ENCODE results near the gene CTSE. TPM values are rescaled to one million over a fixed set of nuclear protein-coding genes. Genes with fewer than 3 reads are reported as not detected.
"Not testable (repeated sequence)": the region's sequence is repeated elsewhere in the genome, so short reads cannot be mapped to it uniquely, and the experiment has no call there.

Gene CTSE
- polyA plus RNA-seq, 6 donors from 2014 or later = not detected

DNA sequence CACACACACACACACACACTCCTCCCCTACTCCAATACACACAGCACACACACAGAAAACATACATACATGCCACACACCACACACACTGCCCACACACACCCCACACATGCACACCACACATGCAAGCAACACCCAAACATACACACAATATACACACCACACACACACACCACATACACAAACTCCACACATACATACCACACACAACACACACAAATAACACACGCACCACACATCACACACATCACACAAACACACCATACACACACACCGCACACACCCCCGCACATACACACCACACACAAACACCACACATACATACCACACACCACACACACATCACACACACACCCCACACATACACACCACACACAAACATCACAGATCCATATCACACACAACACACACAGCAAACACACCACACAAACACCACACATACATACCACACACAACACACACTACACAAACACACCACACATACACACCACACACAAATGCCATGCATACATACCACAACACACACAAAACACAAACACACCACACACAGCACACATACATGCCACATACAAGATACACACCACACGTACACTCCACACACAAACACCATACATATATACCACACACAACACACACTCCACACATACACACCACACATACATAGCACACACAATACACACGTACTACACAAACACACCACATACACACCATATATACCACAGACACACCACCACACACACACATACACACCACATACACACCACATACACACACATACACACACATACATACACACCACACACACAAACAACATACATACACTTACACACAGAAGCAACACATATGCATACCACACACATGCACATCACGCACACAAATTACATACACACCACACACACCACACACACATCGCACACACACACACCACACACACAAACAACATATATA, 19.6 kb downstream of the CTSE start:
- ATAC-seq (ENCODE audit: low read depth in 2 of 2) (no peak), DNase-seq (no peak)
- H3K4me1 Mint-ChIP-seq = peaks cover 8 to 10% (median 8%) of the 10 kb centered on the region in 3 donors
- no peaks in the 10 kb centered on the region for H3K9me3 Mint-ChIP-seq
- no peak overlapping the region for H3K4me3 Mint-ChIP-seq
- H3K27me3 Mint-ChIP-seq = peaks cover 5 to 10% (median 8%) of the 10 kb centered on the region in 3 donors
- H3K36me3 Mint-ChIP-seq = no peaks in the 10 kb centered on the region
- H3K27ac Mint-ChIP-seq = peak overlapping the region in 2 of 6 donors; percentile 33 to 63

DNA sequence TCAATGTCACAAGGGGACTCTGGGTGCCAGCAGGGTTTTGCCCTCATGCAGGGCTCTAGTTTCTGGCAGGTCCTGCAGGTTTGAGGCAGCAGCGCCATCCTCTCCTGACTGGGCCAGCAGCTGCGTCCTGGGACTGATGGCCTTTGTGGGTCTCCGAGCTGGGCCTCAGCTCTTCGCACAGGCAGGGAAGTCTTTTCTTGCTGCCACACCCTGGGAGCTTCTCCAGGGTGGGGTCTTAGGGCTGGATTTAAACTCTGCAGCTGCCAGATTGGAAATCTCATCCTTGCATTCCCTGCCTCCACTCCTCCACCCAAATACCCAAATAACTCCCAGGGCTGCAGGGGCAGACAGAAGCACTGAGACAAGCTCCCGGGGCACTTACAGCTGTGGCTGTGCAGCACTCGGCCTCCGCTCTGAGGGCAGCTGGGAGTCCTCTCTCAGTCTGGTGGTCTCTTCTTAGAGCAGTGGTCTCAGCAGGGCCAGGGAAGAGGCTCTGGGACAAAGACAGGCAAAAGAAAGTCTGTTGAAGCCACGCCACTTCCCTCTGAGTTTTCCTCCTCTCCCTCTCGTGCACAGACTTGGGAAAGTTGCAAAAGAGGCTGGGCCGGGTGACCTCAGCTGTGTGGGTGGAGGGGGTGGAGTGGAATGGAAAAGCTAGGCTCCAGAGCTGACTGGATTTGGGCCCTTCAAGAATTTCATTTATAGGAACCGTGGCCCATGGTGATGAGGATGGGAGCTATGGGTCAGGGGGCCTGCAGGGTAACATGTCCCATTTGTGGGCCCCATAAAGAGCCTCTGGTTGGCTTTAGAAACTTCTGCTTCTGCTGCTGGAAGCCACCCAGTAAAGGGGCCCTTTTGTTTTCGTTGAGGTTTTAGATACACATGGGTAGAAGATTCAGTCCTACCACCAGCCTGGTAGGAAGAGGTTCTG, 20.6 kb downstream of the CTSE start, which contains the start of gene RAB7B:
RAB7B (minus strand) TSS at position 525 of the 931 bp plus-strand sequence. CDS start 9,260 bp downstream, outside the sequence.
- H3K9me3 Mint-ChIP-seq = no peaks in the 10 kb centered on the region
- no peak within 1 kb of the TSS for H3K4me3 Mint-ChIP-seq
- peaks cover 5 to 10% (median 8%) of the 10 kb centered on the region in 3 donors for H3K27me3 Mint-ChIP-seq
- H3K27ac Mint-ChIP-seq = peak within 1 kb of the TSS in 2 of 6 donors; percentile 63 to 65
- peaks cover 8 to 10% (median 8%) of the 10 kb centered on the region in 3 donors for H3K4me1 Mint-ChIP-seq
- ATAC-seq (ENCODE audit: low read depth in 2 of 2) (no peak), DNase-seq (no peak)
- H3K36me3 Mint-ChIP-seq = no peaks in the 10 kb centered on the region

DNA sequence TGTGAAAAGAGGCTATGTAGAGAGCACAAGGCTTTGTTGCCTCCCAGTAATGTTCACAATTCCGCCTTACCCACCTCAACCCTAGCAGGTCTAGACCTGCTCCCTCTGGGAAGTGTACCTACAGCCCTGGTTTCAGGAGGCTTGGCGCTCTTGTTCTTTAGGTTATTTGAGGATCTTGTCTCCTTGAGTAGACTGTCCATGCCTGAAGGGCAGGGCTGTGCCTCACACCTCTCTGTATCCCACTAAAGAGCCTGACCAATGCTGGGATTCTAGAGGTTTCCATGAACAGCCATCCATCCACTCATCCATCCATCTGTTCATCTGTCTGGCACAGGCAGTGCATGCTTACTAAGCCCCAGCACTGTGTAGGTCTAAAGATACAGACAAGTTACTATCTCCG, 21.5 kb downstream of the CTSE start:
- no peak overlapping the region for H3K27ac Mint-ChIP-seq
- peaks cover 2 to 3% of the 10 kb centered on the region in 2 donors for H3K36me3 Mint-ChIP-seq
- DNase-seq (no peak), ATAC-seq (ENCODE audit: low read depth in 2 of 2) (no peak)
- H3K9me3 Mint-ChIP-seq = peaks cover 0 to 6% (median 1%) of the 10 kb centered on the region in 7 donors
- peaks cover 8 to 12% (median 10%) of the 10 kb centered on the region in 3 donors for H3K4me1 Mint-ChIP-seq
- peaks cover 5 to 10% (median 8%) of the 10 kb centered on the region in 3 donors for H3K27me3 Mint-ChIP-seq
- H3K4me3 Mint-ChIP-seq = no peak overlapping the region

DNA sequence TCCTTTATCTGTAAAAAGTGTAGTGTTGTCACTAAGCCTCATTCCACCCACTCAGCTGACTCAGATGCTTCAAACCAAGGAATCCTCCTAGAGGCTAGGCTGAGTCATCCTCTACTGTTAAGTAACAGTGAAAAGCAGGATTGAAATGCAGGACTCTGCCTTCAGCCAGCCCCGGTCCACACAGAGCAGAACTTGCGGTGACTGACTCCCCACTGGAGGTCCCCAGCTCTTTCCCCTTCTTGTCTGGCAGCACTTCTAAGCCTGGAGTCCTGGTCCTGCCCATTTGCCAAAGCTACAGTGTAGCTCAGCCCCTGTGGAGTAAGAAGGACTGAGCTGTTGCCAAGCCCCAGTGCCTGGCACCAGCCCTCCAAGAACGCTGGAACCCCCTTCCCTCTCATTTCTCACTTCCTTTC, 22.2 kb downstream of the CTSE start:
- Mint-ChIP-seq H3K4me1 (peaks cover 13 to 18% (median 16%) of the 10 kb centered on the region in 3 donors), H3K27ac (no peak overlapping the region), H3K36me3 (peaks cover 5 to 10% of the 10 kb centered on the region in 2 donors), H3K4me3 (no peak overlapping the region), H3K9me3 (peaks cover 1 to 13% (median 6%) of the 10 kb centered on the region in 7 donors), H3K27me3 (peaks cover 5 to 10% (median 8%) of the 10 kb centered on the region in 3 donors)
- DNase-seq (no peak), ATAC-seq (ENCODE audit: low read depth in 2 of 2) (no peak)

DNA sequence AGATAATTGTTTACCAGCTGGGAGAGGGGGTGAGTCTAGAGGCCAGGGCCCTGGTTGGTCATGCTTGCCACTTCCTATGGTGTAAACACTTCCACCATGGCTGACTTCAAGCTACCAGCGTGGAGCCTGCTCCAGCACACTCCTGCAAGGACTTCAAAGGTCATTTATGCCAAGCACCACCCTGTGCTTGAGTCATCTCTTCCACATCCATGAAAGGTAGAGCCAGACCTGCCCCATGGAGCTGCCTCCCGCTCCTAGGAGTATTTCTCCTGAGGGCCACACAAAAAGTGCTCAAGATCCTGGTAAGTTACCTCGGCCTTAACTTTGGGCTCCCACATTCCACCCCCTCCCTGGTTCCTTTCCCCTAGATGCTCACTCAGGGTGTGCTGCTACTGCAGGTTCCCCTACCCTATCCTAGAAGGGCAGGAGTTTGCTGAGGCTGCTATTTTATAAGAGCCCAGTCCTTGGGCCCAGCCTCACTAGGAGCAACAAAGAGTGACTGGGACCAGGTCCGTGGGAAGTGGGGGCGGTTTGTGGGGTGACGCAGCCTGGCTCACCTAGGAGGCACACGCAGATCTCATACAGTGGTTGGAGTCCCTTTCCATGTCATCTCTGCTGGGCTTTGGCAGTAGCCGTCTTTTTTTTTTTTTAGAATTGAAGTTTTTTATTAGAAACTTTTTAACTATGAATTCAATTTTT, 22.9 kb downstream of the CTSE start:
- peaks cover 14 to 22% (median 18%) of the 10 kb centered on the region in 3 donors for H3K4me1 Mint-ChIP-seq
- peak overlapping the region in 1 of 6 donors; percentile 32 for H3K27ac Mint-ChIP-seq
- peaks cover 5 to 10% (median 8%) of the 10 kb centered on the region in 3 donors for H3K27me3 Mint-ChIP-seq
- no peak overlapping the region for H3K4me3 Mint-ChIP-seq
- peaks cover 5 to 13% of the 10 kb centered on the region in 2 donors for H3K36me3 Mint-ChIP-seq
- ATAC-seq (ENCODE audit: low read depth in 2 of 2) = no peak
- H3K9me3 Mint-ChIP-seq = peaks cover 2 to 15% (median 9%) of the 10 kb centered on the region in 7 donors
- DNase-seq = no peak

DNA sequence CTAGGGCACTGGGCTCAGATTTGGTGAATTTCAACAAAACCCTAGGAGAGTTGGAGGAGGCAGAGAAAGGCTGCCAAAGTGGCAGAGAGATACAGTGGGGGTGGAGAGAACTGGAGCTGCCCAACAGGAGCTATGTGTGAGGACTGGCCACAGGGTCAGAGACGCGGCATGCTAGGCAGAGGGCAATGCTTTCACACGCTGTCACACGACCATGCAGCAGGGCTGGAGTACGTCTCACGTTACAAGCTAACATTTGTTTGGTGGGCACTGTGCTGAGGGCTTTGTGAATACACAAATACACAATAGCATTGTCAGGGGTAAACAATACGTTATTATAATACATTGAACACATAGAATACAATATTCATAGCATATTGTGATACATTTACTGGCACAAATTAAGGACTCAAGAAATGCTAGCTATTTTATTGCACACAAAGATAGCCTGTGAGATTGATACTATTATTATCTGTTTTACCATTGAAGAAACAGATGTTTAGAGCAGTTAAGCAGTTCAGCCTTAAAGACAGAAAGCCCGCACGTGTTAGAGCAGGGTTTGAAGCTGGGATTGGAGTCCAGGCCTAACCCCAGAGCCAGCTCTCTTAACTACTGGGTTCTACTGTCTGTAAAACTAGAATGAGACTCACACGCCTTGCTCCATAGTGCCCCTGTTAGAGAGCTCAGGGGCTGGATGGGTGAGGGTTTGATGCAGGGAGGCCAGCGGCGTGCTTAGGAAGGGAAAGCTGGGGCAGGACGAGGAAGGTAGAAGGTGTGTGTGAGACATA, 25.0 kb downstream of the CTSE start:
- Mint-ChIP-seq H3K27me3 (no peaks in the 10 kb centered on the region), H3K9me3 (peaks cover 2 to 15% (median 9%) of the 10 kb centered on the region in 7 donors), H3K36me3 (peaks cover 5 to 13% of the 10 kb centered on the region in 2 donors), H3K4me1 (peaks cover 10 to 13% (median 11%) of the 10 kb centered on the region in 3 donors), H3K4me3 (no peak overlapping the region), H3K27ac (no peak overlapping the region)
- DNase-seq (no peak), ATAC-seq (ENCODE audit: low read depth in 2 of 2) (no peak)

DNA sequence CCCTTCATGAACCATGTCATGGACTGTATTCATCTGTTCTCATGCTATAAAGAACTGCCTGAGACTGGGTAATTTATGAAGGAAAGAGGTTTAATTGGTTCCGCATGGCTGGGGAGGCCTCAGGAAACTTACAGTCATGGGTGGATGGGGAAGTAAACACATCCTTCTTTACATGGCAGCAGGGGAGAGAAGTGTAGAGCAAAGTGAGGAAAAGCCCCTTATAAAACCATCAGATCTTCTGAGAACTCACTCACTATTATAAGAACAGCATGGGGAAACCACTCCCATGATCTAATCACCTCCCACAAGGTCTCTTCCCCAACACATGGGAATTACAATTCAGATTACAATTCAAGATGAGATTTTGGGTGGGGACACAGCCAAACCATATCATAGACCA, 27.1 kb downstream of the CTSE start:
- H3K27me3 Mint-ChIP-seq, H3K4me3 Mint-ChIP-seq, DNase-seq: not testable (repeated sequence)
- Mint-ChIP-seq H3K9me3 (peaks cover 2 to 15% (median 9%) of the 10 kb centered on the region in 7 donors), H3K27ac (peak overlapping the region in 2 of 6 donors; percentile 81 to 92), H3K4me1 (peaks cover 8 to 13% (median 10%) of the 10 kb centered on the region in 3 donors), H3K36me3 (peaks cover 5 to 13% of the 10 kb centered on the region in 2 donors)
- ATAC-seq (ENCODE audit: low read depth in 2 of 2) = peak in 1 of 2 donors; percentile 37

DNA sequence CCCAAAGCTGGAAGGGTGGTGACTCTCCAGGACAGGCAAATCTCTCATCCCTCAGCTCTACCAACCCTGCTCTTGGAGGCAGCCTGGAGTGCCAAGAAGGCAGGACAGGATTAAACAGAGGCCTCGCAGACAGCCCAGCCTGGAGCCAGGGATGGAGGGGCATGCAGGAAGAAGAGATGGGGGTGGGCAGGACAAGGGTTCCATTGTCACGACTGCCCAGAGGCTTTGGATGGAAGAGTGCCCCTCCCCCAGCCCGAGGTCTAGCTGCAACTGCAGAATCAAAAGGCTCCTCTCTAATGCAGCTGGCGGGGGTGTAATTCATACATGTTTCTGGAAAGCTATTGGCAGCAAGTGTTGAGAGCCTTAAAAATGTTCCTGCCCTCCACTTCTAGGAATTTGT, 29.3 kb downstream of the CTSE start:
- Mint-ChIP-seq H3K27me3 (peaks cover 0 to 26% (median 11%) of the 10 kb centered on the region in 3 donors), H3K4me3 (no peak overlapping the region)
- no peak for DNase-seq

DNA sequence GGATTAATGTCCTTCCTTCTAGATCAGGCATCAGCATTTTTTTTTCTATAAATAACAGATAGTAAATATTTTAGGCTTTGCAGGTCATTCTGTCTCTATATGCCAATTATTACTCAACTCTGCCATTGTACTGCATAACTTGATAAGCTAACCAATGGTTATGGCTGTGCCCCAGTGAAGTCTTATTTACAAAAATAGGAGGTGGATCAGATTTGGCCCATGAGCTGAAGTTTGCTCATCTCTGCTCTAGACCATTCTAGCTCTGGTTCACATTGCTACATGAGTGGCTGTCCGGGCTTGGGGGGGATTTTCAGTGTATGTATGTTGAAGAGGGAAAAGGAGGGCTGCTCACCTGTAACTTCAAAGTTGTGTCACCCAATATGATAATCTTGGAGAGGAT, 30.6 kb downstream of the CTSE start:
- Mint-ChIP-seq H3K4me1 (peaks cover 6 to 13% (median 10%) of the 10 kb centered on the region in 3 donors), H3K27ac (no peak overlapping the region), H3K9me3 (peaks cover 2 to 15% (median 9%) of the 10 kb centered on the region in 7 donors), H3K27me3 (peaks cover 0 to 30% (median 15%) of the 10 kb centered on the region in 3 donors), H3K36me3 (peaks cover 9 to 13% of the 10 kb centered on the region in 2 donors), H3K4me3 (no peak overlapping the region)
- DNase-seq (no peak), ATAC-seq (ENCODE audit: low read depth in 2 of 2) (no peak)

More for the DNA sequence above, 29.3 kb downstream of the CTSE start:
- ATAC-seq (ENCODE audit: low read depth in 2 of 2) = no peak
- peaks cover 2 to 15% (median 9%) of the 10 kb centered on the region in 7 donors for H3K9me3 Mint-ChIP-seq
- H3K27ac Mint-ChIP-seq = no peak overlapping the region
- peaks cover 9 to 13% of the 10 kb centered on the region in 2 donors for H3K36me3 Mint-ChIP-seq
- H3K4me1 Mint-ChIP-seq = peaks cover 6 to 13% (median 10%) of the 10 kb centered on the region in 3 donors

DNA sequence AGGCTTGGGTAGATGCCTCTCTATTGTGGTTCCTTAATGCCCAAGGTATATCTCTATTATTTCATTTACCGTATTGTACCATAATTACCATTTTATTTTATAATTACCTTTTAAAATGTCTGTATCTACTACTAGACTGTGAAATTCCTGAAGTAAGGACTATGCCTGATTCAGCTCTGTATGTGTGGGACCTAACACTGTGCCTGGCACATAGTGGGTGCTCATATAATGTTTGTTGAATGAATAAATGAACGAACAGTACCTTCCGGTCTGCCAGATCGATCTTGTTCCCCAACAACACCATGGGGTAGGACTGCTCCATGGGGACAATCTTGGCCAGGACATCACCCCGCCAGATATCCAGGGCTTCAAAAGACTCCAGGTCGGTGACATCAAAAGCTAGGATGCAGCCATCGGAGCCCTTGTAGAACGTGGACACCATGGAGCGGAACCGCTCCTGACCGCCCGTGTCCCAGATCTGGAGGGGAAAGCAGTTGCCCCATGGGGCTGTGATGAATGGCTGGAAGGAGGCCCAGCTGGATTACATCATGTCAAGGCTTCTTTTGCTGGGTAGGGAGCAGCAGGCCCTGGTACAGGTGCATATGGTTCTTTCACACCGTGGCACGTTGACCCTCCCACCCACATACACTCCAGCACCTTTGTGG, 31.3 kb downstream of the CTSE start:
- ATAC-seq (ENCODE audit: low read depth in 2 of 2) = no peak
- H3K27ac Mint-ChIP-seq = no peak overlapping the region
- peaks cover 6 to 12% (median 10%) of the 10 kb centered on the region in 3 donors for H3K4me1 Mint-ChIP-seq
- H3K27me3 Mint-ChIP-seq = peaks cover 0 to 30% (median 15%) of the 10 kb centered on the region in 3 donors
- peaks cover 8 to 11% of the 10 kb centered on the region in 2 donors for H3K36me3 Mint-ChIP-seq
- peaks cover 2 to 11% (median 8%) of the 10 kb centered on the region in 7 donors for H3K9me3 Mint-ChIP-seq
- no peak for DNase-seq
- H3K4me3 Mint-ChIP-seq = no peak overlapping the region

DNA sequence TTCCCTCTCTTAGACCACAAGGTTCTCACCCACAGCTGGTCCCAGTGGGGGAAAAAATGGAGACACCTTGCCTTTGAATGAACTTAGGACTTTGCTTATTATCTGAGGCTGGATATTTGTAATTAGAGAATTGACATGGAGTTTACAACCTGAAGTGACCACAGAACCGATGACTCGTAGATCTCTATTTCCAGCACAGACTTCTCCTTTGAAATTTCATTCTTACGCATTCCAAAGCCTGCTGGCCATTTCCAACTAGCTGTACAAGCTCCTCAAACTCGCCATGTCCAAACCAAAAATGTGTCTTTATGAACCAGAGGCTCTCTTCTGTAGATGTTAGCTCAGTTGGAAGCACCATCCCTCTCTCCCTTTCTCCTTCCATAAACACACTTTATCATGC, 32.5 kb downstream of the CTSE start:
- H3K4me3 Mint-ChIP-seq = no peak overlapping the region
- H3K27me3 Mint-ChIP-seq = peaks cover 0 to 30% (median 15%) of the 10 kb centered on the region in 3 donors
- peaks cover 0 to 1% (median 0%) of the 10 kb centered on the region in 3 donors for H3K4me1 Mint-ChIP-seq
- H3K36me3 Mint-ChIP-seq = peaks cover under 1 to 3% of the 10 kb centered on the region in 2 donors
- peaks cover 0 to under 1% (median 0%) of the 10 kb centered on the region in 7 donors for H3K9me3 Mint-ChIP-seq
- H3K27ac Mint-ChIP-seq = no peak overlapping the region
- no peak for DNase-seq
- no peak for ATAC-seq (ENCODE audit: low read depth in 2 of 2)

Data from naive B cell (primary cell).